T47D (cell line): Measurements from ENCODE around the gene CERS2.

Experiments used
- DNase-seq, 2 experiments: peaks; one replicate each; pipeline versions ENCODE4 v3.0.0 to v3.0.0-alpha.2; 2011 to 2012; ENCODE audit warnings: low read depth in 1 of 2, low spot score in 1 of 2
- JUND ChIP-seq: IDR thresholded peaks from 2 replicates; pipeline ENCODE4 v1.6.1; 2012; ENCODE audit warnings: low read depth
- in situ Hi-C: cut with HindIII; loops from 2 replicates; pipeline ENCODE4 v1.10.0; 2016; ENCODE audit warnings: low sequenced_read_pairs, low pct_unique_long_range_greater_than_20kb

Gene CERS2

GRCh38 chr1:151005729-151006319, 31.2 kb upstream of the CERS2 start:
- in situ Hi-C loops = no loop called here
- no peak for TF ChIP-seq JUND
- peak in 1 of 2 experiments; percentile 43 for DNase-seq

DNA sequence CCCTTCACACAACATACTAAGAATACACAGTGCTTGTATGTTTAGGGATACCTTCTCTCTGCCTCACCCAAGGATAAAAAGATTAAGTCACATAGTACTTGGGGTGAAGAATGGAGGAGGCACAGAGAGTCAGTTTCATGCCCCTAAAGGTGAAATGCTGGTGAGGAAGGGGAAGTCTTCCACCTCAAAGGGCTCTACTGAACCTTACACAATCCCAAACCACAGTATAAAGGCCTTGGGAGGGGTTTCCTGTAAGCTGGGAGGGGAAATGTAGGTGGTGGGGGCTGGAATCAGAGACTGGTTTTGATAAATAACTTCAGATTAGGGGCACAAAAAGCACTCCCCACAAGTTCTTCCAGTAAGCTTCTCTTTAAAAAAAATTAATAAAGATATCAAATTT, 28.5 kb upstream of the CERS2 start:
- no peak for DNase-seq
- in situ Hi-C loops = no loop called here
- TF ChIP-seq JUND = no peak

- in situ Hi-C loops = no loop called here
- DNase-seq = peak in 1 of 2 experiments; percentile 20
- TF ChIP-seq JUND = no peak
Measured at GRCh38 chr1:151002611-151003010, 28.0 kb upstream of the CERS2 start.

GRCh38 chr1:151002051-151002450, 27.4 kb upstream of the CERS2 start:
- no peak for DNase-seq
- no peak for TF ChIP-seq JUND
- in situ Hi-C loops = no loop called here

DNA sequence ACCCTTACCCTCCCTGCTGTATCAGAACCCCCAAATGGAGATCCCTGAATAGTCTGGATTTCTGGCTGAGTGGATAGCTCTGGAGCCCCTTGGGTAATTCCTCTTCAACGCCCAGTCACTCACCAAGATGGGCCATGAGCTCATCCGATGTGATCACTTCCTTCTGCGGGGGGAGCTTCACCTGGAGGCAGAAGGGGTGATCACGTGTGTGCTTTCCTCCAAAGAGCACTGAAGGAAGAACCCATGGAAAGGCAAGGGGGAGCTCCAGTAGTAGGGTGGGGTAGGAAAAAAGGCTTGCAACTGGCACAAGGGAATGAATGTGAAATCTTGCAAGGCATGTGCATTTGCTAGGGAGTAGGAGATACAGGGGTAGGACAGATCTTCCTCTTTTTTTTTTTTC, 27.0 kb upstream of the CERS2 start:
- in situ Hi-C loops = no loop called here
- DNase-seq = no peak
- TF ChIP-seq JUND = no peak

GRCh38 chr1:151000408-151000807, 25.8 kb upstream of the CERS2 start:
- TF ChIP-seq JUND = no peak
- no peak for DNase-seq
- in situ Hi-C loops = no loop called here

DNA sequence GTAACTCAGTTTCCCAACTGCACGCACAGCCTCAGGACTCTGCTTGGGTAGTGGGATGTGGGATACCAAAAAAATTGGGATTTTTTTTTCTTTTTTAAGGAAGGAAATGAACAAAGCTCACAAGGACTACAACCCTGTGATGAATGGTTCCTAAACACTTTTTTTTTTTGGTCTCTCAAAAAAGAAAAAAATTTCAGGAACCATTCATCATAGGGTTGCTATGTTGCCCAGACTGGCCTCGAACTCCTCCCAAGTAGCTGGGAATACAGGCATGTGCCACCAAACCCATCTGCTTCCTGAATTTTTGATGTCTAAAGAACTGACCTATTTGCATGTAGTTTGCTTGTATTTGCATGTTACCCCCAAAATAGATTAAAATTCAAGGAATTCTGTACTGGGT, 25.3 kb upstream of the CERS2 start:
- TF ChIP-seq JUND = no peak
- DNase-seq = no peak
- in situ Hi-C loops = no loop called here

DNA sequence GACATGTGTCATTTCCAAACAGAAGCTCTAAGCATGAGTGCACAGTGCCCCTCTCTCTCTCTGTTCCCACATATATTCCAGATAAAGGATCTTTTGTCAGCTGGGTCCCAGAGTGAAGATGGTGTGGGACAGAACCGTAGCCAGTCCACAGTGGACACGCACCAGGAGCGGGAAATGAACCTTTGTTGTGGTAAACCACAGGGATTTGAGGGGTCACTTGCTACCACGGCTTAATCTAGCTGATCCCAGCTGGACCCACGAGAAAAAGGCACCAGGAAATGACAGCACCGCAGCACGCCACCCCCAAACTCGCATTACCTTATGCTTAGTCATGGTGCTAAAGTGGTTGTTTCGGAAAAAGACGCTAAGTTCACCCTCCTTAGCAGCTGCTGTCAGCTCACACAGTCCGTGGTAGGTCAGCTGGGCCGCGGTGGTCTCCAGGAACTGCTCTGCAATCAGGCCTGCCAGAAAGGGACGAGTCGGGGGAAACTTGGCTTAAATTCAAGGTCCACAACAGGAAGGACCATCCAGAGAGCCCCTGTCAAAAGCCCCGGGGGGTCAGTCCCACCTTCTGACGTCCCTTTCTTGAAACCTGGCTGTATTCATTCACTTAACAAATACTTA, 24.5 kb upstream of the CERS2 start:
- DNase-seq = no peak
- no peak for TF ChIP-seq JUND
- in situ Hi-C loops = no loop called here

- in situ Hi-C loops = no loop called here
- no peak for DNase-seq
- no peak for TF ChIP-seq JUND
Measured at GRCh38 chr1:150997949-150998348, 23.3 kb upstream of the CERS2 start.

- no peak for DNase-seq
- in situ Hi-C loops = no loop called here
- no peak for TF ChIP-seq JUND
Measured at GRCh38 chr1:150997126-150997872, 22.7 kb upstream of the CERS2 start.

DNA sequence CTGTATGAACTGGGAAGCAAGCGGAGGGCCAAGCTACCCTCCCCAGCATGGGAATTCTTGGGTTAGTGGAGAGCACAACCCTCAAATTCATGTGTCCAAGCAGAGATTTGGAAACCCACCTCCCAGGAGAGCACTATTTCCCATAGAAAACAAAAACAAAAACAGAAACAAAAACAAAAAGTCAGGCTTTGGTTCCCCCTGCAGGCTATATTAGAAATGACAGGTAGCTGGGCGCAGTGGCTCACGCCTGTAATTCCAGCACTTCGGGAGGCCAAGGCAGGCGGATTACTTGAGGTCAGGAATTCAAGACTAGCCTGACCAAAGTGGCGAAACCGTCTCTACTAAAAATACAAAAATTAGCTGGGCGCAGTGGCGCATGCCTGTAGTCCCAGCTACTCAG, 21.3 kb upstream of the CERS2 start:
- DNase-seq = peak in 1 of 2 experiments; percentile 58
- TF ChIP-seq JUND = no peak
- in situ Hi-C loops = no loop called here

DNA sequence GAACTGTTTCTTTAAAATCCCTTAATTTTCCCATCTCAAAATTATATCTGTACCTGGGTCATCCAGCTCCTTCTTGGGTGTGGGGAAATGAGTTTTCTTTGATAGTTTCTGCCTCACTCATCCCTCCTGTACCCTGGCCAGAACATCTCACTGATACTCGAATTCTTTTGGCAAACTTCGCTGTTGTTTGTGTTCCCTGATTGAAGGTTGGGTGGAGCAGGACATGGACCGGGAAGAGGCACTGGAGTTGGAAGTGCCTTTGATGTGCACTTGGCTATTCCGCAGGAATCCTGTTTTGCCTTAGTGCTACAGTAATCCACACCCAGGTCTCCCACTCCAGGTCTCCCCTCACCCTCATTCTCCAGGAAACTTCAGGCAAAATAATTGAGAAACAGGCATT, 20.8 kb upstream of the CERS2 start:
- DNase-seq = no peak
- TF ChIP-seq JUND = no peak
- in situ Hi-C loops = no loop called here

DNA sequence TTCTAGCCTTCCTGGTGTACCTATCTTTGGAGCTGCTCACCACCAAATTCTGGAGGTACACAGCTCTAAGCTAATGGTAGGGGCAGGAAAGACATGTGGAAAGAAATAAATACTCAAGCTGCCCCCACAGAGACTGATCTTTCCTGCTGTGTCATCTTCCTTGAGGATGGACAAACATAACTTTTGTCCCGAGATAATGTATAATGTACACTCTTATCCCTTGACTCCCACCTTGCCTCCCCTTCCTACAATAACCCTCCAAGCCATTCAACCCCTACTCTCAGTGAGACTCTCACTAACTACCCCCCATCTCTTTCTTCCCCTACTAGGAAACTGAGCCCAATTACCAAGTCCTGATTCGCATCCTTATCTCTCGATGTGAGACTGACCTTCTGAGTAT, 19.6 kb upstream of the CERS2 start:
- TF ChIP-seq JUND = no peak

More for the DNA sequence above, 19.6 kb upstream of the CERS2 start:
- DNase-seq = no peak
- in situ Hi-C loops = no loop called here
